ENCODE data around the gene MAP7.
"Not testable (repeated sequence)": the region's sequence is repeated elsewhere in the genome, so short reads cannot be mapped to it uniquely, and the experiment has no call there.

MAP7 gene

DNA sequence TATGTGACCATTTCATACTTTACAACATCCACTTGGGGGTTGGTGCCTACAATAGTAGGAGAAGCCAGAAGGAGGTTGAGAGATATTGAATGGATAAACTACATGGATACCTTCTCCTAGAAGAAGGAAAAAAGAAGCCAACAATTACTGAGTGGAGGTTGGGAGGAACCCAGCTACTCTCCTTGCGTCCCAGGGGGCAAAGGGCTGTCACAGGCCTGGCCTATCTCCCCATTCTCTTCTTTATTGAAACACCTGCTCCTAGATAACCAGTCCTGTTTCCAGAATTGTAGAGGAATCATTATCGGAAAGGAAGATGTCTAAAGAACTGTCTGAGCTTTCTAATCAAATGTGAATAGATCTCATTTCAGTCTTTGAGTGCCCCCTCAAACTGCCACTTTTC is 115.1 kb downstream of the MAP7 start:
- DNase-seq (ENCODE audit: low spot score), result no peak

GRCh38 chr6:136431306-136431705 is 118.9 kb downstream of the MAP7 start:
- not testable (repeated sequence) for DNase-seq (ENCODE audit: low spot score)

More for the DNA sequence above, 115.1 kb downstream of the MAP7 start:
- TF ChIP-seq, protein P1, sequence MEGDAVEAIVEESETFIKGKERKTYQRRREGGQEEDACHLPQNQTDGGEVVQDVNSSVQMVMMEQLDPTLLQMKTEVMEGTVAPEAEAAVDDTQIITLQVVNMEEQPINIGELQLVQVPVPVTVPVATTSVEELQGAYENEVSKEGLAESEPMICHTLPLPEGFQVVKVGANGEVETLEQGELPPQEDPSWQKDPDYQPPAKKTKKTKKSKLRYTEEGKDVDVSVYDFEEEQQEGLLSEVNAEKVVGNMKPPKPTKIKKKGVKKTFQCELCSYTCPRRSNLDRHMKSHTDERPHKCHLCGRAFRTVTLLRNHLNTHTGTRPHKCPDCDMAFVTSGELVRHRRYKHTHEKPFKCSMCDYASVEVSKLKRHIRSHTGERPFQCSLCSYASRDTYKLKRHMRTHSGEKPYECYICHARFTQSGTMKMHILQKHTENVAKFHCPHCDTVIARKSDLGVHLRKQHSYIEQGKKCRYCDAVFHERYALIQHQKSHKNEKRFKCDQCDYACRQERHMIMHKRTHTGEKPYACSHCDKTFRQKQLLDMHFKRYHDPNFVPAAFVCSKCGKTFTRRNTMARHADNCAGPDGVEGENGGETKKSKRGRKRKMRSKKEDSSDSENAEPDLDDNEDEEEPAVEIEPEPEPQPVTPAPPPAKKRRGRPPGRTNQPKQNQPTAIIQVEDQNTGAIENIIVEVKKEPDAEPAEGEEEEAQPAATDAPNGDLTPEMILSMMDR (IDR thresholded peaks at IDR 0.05; ENCODE audit: extremely low read depth, missing control alignments), result no peak

- no peak for DNase-seq (ENCODE audit: low spot score)
These were observed 120.8 kb downstream of the MAP7 start for GRCh38 chr6:136429264-136430065.

DNA sequence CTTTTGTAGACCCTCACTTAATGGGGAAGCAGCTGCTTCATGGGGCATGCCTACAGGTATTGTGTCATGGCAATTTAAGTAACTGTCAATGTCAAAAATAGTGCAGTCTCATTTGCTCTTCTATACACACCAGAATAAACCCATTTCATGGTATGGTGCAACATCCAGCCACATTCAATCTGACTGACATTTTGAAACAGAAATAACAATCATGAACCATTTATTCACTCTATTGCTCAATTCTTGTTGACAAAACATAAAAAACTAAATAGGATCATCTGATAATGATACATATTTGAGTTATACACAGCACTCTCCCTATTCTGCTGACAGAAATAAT is 122.9 kb downstream of the MAP7 start:
- TF ChIP-seq, protein P1 (IDR thresholded peaks at IDR 0.05; ENCODE audit: extremely low read depth, missing control alignments), result no peak

More at GRCh38 chr6:136429264-136430065, 120.8 kb downstream of the MAP7 start:
- TF ChIP-seq, protein P1 (IDR thresholded peaks at IDR 0.05; ENCODE audit: extremely low read depth, missing control alignments), result no peak

DNA sequence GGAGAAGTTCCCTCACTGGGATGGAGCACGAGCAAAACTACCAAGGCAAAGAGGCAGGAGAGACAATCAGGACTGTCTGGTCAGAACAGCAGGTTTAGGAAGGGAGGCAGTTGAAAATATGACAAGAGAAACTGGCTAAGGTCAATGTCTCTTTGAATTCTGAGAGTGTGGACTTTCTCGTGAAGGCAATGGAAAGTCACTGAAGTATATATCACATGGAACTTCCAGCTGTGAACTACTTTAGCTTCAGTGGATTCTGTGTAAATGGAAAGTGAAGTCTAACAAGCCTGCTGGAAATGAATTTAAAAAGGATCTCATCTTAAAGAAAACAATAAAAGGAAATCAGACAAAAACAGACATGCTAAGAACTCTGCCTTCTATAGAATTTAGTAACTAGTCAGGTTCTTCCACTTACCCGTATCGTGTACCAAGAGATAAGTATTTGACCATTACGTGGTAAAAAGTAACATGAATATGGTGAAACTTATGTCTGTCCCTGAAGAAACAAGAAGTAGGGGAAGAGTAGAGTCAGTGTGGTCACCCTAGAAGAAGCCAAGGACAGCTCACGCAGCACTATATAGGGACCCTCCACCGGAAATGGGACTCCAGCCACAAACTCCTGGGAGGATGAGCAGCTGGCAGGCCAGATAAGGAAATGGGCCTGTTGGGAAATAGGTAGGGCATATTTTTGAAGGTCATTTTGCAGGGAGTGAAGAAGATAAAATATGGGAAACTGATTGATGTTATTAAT is 123.4 kb downstream of the MAP7 start:
- TF ChIP-seq, protein P1 (IDR thresholded peaks at IDR 0.05; ENCODE audit: extremely low read depth, missing control alignments), result no peak
- DNase-seq (ENCODE audit: low spot score), result no peak

More for the DNA sequence above, 122.9 kb downstream of the MAP7 start:
- no peak for DNase-seq (ENCODE audit: low spot score)

- no peak for DNase-seq (ENCODE audit: low spot score)
- TF ChIP-seq, protein P1 (IDR thresholded peaks at IDR 0.05; ENCODE audit: extremely low read depth, missing control alignments), result no peak
These were observed 124.4 kb downstream of the MAP7 start for GRCh38 chr6:136425793-136426192.

- TF ChIP-seq, protein P1 (IDR thresholded peaks at IDR 0.05; ENCODE audit: extremely low read depth, missing control alignments), result no peak
These were observed 125.3 kb downstream of the MAP7 start for GRCh38 chr6:136424901-136425300.

More at GRCh38 chr6:136424901-136425300, 125.3 kb downstream of the MAP7 start:
- no peak for DNase-seq (ENCODE audit: low spot score)
